GM10266 (cell line): ENCODE results near the gene ELK1.

Source experiments
- DNase-seq: peaks from one replicate; pipeline ENCODE4 v3.0.0; 2012; ENCODE audit errors: extremely low spot score
- TF ChIP-seq, protein P1 (sequence below): IDR thresholded peaks from 2 replicates; pipeline ENCODE4 v1.5.1; 2012; ENCODE audit warnings: mild to moderate bottlenecking, low read depth; ENCODE audit not compliant: control insufficient read depth, insufficient read depth; ENCODE audit errors: missing control alignments

The ELK1 gene

GRCh38 chrX:47658301-47658683 lies 7.9 kb upstream of the ELK1 start:
- TF ChIP-seq, protein P1, sequence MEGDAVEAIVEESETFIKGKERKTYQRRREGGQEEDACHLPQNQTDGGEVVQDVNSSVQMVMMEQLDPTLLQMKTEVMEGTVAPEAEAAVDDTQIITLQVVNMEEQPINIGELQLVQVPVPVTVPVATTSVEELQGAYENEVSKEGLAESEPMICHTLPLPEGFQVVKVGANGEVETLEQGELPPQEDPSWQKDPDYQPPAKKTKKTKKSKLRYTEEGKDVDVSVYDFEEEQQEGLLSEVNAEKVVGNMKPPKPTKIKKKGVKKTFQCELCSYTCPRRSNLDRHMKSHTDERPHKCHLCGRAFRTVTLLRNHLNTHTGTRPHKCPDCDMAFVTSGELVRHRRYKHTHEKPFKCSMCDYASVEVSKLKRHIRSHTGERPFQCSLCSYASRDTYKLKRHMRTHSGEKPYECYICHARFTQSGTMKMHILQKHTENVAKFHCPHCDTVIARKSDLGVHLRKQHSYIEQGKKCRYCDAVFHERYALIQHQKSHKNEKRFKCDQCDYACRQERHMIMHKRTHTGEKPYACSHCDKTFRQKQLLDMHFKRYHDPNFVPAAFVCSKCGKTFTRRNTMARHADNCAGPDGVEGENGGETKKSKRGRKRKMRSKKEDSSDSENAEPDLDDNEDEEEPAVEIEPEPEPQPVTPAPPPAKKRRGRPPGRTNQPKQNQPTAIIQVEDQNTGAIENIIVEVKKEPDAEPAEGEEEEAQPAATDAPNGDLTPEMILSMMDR = no peak
- no peak for DNase-seq

- no peak for DNase-seq
- TF ChIP-seq, protein P1 = no peak
Observed at GRCh38 chrX:47651043-47651905, 911 bp upstream of the ELK1 start.

DNA sequence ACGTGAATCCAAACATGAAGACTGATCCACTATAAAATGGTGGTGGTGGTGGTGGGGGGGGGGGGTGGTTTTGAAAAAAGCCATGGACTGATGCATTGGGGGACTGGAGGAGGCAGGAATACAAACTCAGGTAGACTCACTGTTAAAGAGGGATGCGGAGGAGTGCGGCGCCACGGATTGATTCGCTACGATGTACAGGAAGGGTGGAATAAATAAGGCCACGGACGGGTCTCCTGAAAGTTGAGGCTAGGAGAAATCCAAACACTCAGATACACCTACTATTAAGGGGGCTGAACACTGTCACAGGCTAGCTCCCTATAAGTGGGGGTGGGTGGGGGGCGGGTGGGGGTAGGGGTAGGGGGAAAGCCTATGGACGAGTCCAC lies 591 bp downstream of the ELK1 start:
- TF ChIP-seq, protein P1 = no peak
- DNase-seq = no peak

DNA sequence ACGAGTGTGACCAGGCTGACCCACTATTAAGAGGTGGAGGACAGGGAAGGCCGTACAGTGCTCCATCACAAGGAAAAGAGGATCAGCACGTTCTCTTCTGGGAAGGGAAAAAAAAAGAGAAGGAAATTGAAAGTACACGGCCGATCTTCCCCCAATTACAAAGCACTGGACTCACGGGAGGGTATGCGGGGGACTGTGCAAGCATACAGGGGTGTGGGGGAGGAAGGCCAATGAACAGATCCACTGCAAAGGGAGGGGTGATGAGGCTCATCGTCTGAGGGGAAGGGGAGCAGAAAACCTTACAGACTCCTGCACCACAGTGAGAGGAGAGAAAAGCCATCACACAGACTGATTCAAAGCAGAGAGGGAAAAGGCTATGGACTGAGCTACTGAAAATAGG lies 1.1 kb downstream of the ELK1 start:
- TF ChIP-seq, protein P1 = no peak
- no peak for DNase-seq

DNA sequence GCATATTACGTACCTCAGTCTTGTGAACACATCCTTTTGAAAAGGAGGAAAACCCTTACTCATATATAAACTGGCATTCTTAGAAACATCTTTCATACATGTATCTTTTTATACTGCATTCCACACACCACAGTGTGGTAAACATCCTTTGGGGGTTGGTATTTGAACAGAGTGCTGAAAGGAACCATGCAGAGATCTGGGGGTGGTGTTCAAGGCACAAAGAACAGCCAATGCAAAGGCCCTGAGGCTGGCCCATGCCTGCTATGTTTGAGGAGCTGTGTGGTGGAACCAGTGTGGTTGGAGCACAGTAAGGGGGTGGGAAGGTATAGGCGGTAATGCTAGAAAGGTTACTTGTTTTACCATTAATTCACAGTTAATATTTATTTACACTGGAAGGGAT lies 2.0 kb downstream of the ELK1 start:
- TF ChIP-seq, protein P1 = no peak
- DNase-seq = no peak

GRCh38 chrX:47646636-47647035 lies 3.7 kb downstream of the ELK1 start:
- no peak for DNase-seq

GRCh38 chrX:47645530-47645929 lies 4.8 kb downstream of the ELK1 start:
- no peak for DNase-seq
- TF ChIP-seq, protein P1 = no peak

More at GRCh38 chrX:47646636-47647035, 3.7 kb downstream of the ELK1 start:
- TF ChIP-seq, protein P1 = no peak
